ENCODE measurements around the gene SLC16A13.

DNA sequence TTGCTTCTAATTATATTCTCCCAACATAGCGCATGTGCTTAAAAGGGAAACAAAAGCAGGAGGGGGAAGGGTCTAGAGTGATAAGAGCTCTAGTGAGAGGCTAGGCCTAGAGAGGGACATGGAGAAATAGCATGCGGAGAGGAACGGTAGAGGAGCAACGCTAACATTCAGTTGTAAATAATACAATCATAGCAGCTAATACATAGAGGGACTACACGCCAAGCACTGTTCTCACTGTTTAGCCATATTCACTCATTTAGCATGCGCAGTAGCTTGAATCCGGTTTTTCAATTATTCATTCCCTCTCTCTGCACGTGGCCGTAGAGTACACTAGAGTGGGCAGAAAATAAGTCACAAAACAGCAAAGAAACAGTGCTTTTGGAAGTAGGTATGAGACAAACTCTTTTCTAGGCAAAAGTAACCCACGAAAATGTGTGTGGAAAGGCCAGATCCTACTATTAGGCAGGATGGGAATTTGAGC, 41.7 kb upstream of the SLC16A13 start:
- TF ChIP-seq, protein P1, sequence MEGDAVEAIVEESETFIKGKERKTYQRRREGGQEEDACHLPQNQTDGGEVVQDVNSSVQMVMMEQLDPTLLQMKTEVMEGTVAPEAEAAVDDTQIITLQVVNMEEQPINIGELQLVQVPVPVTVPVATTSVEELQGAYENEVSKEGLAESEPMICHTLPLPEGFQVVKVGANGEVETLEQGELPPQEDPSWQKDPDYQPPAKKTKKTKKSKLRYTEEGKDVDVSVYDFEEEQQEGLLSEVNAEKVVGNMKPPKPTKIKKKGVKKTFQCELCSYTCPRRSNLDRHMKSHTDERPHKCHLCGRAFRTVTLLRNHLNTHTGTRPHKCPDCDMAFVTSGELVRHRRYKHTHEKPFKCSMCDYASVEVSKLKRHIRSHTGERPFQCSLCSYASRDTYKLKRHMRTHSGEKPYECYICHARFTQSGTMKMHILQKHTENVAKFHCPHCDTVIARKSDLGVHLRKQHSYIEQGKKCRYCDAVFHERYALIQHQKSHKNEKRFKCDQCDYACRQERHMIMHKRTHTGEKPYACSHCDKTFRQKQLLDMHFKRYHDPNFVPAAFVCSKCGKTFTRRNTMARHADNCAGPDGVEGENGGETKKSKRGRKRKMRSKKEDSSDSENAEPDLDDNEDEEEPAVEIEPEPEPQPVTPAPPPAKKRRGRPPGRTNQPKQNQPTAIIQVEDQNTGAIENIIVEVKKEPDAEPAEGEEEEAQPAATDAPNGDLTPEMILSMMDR (IDR thresholded peaks at IDR 0.05; ENCODE audit: low read depth, low read length), result no peak
- no peak for TF ChIP-seq EZH2phosphoT487 (IDR thresholded peaks at IDR 0.05; ENCODE audit: low read depth)

Measured in OCI-LY3 (cell line).